ENCODE data around the gene EVPL.
A peak's percentile ranks its signal among the peaks of the same experiment; 100 is the strongest.

The EVPL gene

DNA sequence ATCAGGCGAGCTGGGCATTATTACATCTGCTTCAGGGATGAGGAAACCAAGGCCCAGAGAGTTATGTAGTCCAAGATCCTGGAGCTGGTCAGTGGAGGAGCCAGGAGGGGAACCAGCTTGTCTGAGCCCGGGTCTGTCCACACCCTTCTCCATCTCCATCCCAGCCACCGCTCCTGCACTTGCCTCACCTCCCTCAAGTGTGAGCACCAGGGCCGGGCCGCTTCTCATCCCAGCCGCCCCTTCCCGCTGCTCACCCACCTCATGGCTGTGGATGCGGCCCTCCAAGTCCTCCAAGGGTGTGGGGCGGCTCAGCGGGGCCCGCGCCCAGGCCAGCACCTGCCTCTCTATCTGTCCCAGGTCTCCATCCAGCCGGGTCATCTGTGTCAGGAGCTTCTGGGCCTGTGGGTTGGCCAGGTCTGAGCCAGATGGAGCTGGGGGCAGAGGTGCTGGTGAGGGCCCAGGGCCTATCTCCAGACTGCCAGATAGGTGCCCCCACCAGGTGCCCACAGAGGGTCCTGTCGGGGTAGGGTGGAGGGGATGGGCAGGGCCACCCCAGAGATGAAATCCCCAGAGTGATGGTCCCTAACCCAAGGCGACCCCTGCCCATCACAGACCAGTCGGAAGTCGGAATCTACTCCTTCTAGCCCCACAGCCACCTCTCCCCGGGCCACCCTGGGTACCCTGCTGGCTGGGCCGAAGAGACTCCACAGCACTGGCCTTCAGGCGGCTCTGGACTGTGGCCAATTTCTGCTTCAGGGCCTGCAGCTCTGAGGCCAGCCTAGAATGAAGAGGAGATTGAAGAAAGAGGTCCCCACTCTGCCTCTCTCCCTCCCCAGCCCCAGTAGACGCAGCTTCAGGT is 9.4 kb downstream of the EVPL start:
- no peak for DNase-seq

DNA sequence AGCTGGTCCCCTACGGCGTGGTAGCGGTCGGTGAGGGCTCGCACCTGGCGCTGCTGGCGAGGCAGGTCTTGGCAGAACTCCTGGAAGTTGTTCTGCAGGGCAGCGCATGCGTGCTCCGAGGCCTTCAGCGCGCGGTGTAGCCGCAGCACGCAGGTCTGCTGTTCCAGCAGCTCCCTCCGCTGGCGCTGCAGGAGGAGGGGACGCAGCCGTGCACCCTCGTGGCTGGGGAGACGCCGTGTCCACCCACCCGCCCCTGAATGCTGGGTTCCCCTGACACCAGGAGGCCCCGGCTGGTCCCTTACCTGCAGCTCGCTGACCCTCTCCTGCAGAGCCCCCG is 12.2 kb downstream of the EVPL start:
- DNase-seq, result no peak

DNA sequence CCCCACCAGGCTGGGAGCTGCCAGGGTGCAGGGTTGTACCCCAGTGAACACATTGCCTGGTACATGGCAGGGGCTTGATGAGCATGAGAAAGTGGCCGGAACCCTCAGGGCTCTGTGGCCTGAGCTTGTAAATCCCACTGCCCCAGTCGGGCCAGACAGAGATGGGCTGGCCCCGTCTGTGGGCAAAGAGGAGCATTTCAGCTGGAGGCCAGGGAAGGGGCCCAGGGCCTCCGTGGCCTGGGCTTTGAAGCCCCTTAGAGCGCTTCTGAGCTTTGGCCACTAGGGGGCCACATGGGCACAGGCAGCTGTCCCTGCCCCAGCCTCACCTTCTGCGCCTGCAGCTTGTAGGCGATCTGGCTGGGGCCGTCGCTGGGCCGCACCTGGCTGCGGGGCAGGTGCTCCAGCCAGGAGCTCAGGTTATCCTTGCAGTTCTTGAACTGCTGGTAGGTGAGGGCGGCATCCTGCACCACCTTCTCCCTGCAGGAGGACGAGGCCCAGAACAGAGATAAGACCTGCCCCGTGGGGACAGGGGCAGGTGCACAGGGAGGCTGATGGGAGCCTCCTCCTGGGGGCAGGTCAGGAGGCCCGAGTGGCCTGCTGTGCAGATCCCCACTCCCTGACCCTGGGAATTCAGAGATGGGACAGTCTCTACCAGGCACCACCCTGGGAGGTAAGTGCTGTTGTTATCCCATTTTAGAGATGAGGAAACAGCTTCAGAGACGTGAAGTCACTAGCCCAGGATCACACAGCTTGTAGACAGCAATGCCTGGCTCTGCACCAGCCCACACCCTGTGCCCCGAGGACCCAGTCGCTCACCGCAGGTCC is 12.8 kb downstream of the EVPL start:
- peak; percentile 54 to 75 (median 65) for DNase-seq

DNA sequence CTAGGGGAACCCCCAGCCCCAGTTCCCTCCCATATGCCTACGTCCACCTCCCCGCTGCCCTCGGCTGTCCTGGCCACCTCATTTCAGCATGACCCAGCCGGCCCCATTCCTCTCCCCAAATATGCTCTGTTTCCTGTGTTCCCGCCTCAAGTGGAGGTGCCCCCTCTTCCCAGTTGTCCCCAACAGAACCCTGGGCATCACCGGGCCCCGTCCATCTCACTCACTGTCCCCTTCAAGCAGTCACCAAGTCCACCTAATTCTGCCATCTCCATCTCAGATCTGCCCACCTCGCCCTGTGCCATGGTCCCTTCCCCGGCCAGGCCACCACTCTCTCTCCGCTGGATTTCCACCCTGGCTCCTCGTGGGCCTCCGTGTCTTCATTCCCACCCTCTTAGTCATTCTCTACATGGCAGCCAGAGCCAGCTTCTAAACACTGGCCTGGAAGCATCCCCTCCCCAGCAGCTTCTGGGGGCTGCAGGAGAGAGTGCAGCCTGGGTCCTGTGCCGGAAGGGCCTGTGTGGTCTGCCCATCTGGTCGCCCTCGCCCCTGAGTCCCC is 13.7 kb downstream of the EVPL start:
- DNase-seq, result no peak

DNA sequence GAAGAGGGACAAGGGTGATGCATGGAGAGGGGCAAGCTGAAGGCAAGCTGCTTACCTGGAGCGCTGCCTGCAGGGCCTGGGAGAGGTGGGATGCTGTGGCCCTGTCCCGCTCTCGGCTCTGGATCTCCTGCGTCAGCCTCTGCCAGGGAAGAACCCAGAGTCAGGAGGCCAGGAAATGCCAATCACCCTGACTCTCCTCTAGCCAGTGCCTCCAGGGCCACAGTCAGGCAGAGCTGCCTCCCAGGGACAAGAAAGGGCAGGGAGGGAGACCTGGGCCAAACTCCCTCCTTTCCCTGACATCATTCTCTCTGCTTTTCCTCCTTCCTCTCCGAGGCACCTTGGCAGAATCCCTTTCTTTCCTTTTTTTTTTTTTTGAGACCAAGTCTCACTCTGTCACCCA is 15.2 kb downstream of the EVPL start:
- no peak for DNase-seq

DNA sequence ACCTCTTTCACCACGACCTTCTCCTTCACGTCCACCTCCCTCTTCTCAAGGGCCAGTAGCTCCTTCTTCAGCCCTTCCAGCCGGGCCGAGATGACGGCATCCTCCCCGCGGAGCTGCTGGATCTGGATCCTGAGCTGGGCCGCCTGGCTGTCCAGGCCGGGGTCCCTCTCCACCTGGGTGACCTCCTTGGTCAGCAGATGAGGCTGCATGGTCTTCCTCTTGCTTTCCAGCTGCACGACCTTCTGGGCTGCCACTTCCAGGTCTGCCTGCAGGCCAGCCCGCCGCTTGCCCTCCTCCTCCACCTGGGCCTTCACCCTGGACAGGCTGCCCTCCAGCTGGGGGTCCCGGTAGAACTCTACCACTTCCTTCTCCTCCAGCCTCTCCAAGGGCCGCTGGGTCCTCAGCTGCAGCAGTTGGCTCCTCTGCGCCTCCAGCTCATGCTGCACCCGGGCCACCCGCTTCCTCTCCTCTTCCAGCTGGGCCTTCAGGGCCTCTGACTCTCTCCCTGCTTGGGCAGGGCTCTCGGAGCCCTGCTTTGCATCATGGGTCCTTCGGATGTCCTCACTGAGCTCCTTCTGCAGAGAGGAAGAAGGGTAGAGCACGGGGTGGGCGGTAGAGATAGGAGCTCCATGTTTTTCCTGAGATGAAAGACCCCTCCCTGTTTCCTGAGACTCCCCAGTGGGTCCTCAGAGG is 17.0 kb downstream of the EVPL start:
- DNase-seq, result no peak

DNA sequence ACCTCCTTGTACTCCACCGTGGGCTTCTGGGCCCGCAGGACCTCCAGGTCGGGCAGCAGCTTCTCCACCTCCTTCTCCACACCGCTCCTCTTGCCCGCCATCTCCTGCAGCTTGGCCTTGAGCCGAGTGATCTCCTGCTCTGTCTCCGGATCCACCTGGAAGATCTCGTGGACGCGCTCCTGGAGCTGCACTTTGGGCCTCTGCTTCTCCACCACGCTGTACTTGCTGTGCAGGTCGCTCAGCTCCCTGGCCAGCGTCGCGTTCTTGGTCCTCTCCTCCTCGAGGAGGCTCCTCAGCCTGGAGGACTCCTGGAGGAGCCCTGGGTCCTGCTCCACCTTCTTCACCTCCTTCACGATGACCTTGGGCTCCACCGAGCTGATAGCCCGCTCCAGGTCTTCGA is 17.7 kb downstream of the EVPL start:
- DNase-seq, result no peak

DNA sequence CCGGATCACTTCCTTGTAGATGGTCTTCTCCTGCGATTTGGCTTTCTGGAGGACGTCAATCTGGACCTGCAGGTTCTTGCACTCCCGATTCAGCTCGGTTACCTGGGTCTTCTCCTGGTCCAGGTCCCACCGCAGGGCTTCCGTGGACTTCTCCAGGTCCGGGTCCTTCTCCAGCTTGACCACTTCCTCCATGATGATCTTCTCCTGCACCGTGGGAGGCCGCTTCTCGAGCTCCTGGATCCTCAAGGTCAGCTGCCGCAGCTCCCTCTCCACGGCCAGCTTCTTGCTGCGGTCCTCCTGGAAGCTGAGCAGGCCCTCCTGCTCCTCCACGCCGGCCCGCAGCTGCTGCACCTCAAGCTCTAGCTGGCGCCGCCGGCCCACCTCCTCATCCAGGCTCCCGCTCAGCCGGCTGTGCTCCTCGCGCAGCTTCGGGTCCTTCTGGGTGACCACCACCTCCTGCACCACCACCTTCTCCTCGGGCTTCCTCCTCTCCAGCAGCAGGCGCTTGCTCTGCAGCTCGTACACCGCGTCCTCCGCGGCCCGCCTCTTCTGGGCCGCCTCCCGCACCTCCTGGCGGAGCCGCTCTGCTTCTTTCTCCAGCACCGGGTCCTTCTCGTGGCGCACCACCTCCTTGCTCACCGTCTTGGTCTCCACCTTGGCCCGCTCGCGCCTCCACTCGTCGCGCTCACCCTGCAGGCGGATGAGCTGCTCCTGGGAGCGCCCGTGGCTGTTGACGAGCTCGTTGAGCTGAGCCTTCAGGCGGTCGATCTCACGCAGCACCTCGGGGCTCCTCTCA is 18.3 kb downstream of the EVPL start:
- no peak for DNase-seq

DNA sequence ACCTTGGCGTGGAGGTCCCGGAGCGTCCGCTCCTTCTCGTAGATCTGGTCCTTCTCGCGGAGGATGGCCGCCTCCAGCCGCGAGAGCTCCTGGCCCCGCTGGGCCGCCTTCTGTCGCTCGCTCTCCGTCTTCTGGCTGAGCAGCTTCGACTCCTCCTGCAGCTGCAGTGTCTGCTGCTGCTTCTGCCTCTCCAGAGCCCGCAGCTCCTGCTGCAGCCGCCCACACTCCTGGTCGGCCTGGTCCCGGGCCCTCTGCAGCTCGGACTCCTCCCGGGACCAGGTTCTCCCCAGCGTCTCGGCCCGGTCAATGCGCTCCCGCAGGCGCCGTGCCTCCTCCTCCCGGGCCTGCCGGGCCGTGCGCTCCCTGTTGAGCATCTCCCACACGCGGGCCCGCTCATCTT is 18.9 kb downstream of the EVPL start:
- no peak for DNase-seq

DNA sequence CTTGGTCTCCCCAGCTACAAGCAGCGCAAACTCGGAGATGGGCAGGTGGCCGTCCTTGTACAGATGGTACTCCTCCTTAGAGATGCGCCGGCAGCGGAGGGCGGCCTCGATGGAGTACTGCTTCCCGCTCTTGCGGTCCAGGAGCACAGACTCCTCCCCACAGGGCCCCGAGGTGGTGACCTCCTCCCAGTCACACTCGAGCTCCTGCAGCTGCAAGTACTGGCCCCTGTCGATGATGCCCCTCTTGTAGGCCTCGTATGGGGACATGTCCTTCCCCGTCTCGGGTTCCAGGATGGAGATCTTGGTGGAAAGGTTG is 19.3 kb downstream of the EVPL start:
- no peak for DNase-seq

DNA sequence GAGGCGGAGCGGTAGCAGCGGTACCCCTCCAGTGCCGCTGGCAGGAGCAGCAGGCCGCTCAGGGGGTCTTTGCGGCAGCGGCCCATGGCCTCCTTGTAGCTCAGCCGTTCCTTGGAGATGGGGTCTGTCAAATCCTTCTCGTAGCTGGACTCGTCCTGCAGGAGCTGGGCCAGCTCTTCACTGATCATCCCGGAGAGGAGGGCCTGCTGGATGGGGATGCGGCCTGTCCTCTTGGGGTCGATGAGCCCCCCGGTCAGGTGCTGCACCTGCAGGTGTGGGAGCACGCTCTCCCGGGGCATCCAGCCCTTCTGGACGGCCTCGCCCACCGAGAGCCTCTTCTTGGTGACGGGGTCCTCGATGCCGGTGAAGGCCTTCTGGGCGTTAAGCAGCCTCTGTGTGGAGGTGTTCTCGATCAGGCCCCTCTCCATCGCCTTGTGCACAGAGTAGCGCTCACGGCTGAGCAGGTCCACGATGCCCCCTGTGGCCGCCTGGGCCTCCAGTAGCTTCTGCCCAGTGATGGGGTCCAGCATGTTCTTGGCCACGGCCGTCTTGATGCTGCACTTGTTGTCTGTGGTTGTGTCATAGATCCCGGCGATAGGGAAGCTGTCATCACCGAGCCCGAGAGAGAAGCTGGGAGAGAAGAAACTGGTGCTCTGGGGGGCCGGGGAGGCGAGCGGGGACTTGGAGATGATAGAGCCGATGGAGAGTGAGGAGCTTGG is 19.8 kb downstream of the EVPL start:
- no peak for DNase-seq

DNA sequence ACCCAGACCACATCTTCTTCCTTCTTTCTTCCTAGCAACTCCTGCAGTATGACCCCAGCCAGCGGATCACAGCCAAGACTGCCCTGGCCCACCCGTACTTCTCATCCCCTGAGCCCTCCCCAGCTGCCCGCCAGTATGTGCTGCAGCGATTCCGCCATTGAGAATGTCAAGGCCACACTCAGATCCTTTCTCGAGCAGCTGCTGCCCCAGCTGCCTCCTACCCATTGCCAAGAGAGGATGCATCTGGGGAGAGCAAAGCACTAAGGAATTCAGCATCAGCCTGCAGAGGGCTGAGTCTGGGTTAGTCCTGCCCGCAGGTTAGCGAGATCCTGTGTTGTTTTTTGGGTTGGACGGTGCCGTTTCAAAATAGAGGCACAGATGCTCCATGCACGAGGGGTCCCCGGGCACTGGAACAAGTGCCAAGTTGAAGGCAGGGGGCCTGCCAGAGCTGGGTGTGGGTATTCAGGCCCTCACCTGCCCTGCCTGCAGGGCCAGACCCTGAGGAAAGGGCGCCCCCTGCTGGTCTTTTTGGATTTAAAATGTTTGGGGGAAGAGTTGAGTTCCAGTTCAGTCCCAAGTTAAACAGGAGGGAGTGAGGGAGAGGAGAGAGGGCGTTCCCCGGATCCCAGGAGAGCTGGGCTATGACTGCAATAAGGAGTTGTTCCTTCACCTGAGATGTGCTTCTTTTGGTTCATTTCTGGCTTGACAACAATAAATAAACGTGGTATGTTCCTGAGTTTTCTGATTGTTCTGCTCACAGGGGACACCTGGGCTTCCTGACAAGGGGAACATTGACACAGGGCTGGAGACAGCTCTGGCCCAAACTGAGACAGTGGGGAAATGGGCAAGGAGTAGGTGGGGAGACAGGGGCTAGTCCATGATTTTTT is 21.6 kb downstream of the EVPL start:
- DNase-seq, result peak; percentile 50 to 81 (median 67)

DNA sequence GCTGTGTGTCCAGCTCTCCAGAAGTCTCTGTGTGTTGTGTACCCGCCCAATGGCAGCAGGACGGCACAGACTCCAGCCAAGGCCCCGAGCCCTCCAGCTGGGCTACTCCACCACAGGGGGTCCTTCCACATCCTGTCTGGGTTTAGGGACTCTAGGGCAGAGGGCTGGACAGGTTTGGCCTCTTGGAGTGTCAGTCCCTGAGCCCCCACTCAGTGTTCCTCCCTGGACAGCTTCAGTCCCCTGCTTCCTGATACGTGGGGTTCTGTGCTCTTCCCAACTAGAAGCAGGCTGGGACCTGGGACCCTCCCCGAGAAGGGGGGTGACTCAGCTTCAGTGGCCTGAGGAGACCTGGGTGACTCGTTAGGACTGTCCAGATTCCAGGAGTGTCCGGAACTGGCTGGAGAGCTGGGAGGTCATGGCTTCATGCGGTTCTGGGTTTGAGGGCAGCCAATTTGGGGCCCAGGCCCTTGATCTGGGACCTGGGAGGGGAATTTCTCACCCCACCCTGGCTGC is 22.3 kb downstream of the EVPL start:
- DNase-seq, result no peak

DNA sequence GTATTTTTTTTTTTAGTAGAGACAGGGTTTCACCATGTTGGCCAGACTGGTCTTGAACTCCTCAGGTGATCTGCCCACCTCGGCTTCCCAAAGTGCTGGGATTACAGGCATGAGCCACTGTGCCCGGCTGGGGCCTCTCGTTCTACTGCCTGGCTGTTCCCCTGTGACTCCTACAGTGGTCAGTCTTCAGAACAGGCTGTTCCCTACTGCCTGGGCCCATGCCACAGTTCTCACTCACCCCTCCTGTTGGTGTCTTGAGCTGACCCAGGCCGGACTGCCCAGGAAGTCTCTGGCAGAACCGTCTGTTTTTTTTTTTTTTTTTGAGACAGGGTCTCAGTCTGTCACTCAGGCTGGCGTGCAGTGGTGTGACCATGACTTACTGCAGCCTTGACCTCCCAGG is 23.2 kb downstream of the EVPL start:
- DNase-seq, result no peak

DNA sequence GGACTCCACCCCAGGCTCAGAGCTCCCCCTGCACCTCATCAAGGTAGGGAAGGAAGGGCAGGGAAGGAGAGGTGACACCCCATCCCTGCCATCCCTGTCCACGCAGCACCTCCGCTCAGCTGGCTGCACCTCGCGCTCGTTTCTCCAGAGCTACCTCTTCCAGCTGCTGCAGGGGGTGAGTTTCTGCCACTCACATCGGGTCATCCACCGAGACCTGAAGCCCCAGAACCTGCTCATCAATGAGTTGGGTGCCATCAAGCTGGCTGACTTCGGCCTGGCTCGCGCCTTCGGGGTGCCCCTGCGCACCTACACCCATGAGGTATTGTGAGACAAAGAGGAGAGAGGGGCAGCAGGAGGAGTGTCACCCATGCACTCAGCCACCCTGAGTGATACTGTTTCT is 25.0 kb downstream of the EVPL start:
- no peak for DNase-seq

DNA sequence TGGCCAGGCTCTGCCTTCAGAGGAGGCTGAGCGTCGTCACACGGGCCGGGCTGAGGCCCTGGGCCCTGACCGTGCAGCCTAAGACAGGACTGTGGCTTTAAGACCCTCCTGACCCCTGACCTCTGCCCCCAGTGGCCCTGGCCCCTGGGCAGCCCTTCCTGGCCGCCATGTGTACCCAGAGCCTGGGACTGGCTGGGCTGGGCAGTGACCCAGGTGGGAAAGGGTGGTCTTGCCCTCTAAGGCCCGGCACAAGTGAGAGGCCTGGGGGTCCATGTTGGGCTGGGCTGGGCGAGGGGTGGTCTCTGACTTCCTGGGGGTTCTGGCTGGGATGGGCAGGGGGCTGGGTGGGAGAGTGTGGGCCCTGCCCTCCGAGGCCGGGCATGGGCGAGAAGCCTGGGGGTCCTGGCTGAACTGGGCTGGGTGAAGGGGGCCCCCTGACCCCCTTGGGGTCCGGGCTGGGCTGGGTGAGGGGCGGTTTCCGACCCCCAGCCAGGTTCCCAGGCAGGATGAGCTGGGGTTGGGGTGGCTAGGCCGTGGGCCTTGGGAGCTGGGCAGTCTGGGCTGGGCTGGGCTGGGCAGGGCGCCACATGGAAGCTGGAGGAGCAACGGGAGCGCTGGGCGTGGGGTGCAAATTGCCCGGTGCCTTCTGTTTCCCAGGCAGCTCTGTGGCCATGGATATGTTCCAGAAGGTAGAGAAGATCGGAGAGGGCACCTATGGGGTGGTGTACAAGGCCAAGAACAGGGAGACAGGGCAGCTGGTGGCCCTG is 26.2 kb downstream of the EVPL start, which contains the start of gene CDK3:
TSS of gene CDK3 (plus strand) at position 101 of the 767 bp plus-strand sequence. CDS start at position 672, 571 bp downstream.
- DNase-seq, result no peak

DNA sequence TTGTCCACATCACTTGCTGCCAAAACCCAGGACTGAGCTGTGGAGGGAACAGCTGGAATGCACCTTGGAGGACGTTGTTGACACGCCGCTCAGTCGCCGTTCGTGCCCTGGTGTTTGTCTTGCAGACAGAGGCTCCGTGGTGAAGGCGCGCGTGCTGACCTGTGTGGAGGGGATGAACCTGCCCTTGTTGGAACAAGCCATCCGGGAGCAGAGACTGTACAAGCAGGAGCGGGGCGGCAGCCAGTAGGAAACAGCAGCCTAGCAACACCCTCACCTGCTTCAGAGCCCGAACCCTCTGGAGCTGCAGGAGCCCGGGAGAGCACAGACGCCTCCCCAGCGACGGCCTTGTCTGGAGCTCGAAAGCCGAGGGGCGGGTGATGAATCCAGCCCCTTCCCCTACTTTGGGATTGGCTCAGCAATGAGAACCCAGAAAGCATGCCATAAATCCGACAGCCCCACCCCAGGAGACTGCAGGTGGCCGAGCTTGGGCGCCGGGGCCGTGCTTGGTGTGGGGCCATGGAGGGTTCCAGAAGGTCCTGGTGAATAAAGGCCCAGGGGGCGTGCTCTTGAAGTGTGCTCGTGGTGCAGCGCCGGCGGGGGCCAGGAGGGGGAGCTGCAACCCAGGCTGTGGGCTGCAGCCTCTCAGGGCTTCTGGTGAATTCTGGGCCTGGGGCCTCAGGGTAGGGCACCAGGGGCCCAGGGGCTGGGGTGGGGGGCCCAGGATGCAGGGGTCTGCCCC is 26.9 kb downstream of the EVPL start:
- peak in 4 of 5 donors; percentile 44 to 56 (median 50) for DNase-seq

DNA sequence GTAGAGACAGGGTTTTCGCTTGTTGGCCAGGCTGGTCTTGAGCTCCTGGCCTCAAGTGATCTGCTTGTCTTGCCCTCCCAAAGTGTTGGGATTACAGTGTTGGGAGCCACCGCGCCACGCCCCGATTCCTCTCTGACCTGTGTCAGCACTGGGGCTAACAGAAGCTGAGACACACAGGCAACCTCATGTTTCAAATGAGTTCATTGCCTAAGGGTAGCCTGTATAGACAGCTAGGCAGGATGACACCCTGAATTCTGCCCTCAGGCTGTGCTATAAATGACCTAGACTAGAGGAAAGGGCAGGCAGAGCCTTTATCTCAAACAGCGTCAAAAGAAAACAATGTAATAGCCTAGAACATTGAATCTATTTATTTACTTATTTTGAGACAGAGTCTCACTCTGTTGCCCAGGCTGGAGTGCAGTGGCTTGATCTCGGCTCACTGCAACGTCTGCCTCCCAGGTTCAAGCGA is 28.7 kb downstream of the EVPL start:
- DNase-seq, result no peak
